Activated B cell treated with CpG ODN at 0.5 μM for 24 hours (primary cell): Measurements from ENCODE around the gene CPNE4. TPM values are rescaled to one million over a fixed set of nuclear protein-coding genes. Genes with fewer than 3 reads are reported as not detected.

Experiments
- ATAC-seq: fragments of 200-7000 bp; cut with Tn5 transposase; one replicate; pipeline ENCODE4 v1.10.0; 2021; ENCODE audit warnings: low read depth, mild to moderate bottlenecking, moderate library complexity
- CTCF ChIA-PET: fragments of 350-600 bp; sonication (Branson Sonifier 250); formaldehyde crosslinking; loops from one replicate; lab custom pipeline; 2021; ENCODE audit warnings: antibody characterized with exemption; lab: Charles Lee
- POLR2A ChIA-PET: fragments of 350-600 bp; sonication (Branson Sonifier 250); formaldehyde crosslinking; loops from one replicate; lab custom pipeline; 2021; ENCODE audit warnings: antibody characterized with exemption; lab: Charles Lee
- DNase-seq: peaks from one replicate; pipeline ENCODE4 v3.0.0; 2022
- H3K27ac Mint-ChIP-seq: one replicate; pipeline ENCODE4 v1.8.0; 2020; ENCODE audit warnings: mixed read lengths
- H3K27me3 Mint-ChIP-seq: one replicate; pipeline ENCODE4 v1.8.0; 2021; ENCODE audit warnings: mixed read lengths
- H3K36me3 Mint-ChIP-seq: one replicate; pipeline ENCODE4 v1.8.0; 2021; ENCODE audit warnings: low read depth, mixed read lengths
- H3K4me1 Mint-ChIP-seq: one replicate; pipeline ENCODE4 v1.8.0; 2021; ENCODE audit warnings: mixed read lengths
- H3K4me3 Mint-ChIP-seq: one replicate; pipeline ENCODE4 v1.8.0; 2020; ENCODE audit warnings: mild to moderate bottlenecking, mixed read lengths
- H3K9me3 Mint-ChIP-seq: one replicate; pipeline ENCODE4 v1.8.0; 2020; ENCODE audit warnings: mixed read lengths
- intact Hi-C: fragments of 100-400 bp; cut with micrococcal nuclease; formaldehyde crosslinking; loops from one replicate; pipeline ENCODE4 v1.15.1; 2024
- total RNA-seq: library from RNA; stranded (reverse); gene quantifications from 2 replicates; pipeline ENCODE4 v1.2.3, GENCODE V29; 2022
- TF ChIP-seq, protein P1 (sequence below): fragments of 200-600 bp; IDR thresholded peaks from one replicate; pipeline ENCODE4 v1.8.0; 2022; ENCODE audit warnings: antibody characterized with exemption, mild to moderate bottlenecking

Gene CPNE4
- total RNA-seq, 1 donor from 2014 or later = not detected

DNA sequence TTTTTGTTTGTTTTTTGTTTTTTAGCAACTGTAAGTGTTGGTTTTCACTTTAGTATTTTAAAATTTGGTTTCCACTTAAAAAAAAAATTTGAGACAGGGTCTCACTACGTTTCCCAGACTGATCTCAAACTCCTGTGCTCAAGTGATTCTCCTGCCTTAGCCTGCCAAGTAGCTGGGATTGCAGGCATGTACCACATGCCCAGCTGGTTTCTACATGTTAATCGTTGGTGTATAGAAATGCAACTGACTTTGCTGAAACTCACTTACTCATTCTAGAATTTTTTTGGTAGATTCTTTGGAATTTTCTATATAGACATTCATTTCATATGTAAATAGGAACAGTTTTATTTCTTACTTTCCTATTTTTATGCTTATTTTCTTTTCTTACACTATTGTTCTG is 287.3 kb downstream of the CPNE4 start:
- POLR2A ChIA-PET = no interaction called here
- no peaks in the 10 kb centered on the region for H3K4me1 Mint-ChIP-seq
- TF ChIP-seq, protein P1, sequence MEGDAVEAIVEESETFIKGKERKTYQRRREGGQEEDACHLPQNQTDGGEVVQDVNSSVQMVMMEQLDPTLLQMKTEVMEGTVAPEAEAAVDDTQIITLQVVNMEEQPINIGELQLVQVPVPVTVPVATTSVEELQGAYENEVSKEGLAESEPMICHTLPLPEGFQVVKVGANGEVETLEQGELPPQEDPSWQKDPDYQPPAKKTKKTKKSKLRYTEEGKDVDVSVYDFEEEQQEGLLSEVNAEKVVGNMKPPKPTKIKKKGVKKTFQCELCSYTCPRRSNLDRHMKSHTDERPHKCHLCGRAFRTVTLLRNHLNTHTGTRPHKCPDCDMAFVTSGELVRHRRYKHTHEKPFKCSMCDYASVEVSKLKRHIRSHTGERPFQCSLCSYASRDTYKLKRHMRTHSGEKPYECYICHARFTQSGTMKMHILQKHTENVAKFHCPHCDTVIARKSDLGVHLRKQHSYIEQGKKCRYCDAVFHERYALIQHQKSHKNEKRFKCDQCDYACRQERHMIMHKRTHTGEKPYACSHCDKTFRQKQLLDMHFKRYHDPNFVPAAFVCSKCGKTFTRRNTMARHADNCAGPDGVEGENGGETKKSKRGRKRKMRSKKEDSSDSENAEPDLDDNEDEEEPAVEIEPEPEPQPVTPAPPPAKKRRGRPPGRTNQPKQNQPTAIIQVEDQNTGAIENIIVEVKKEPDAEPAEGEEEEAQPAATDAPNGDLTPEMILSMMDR = no peak
- H3K36me3 Mint-ChIP-seq = no peaks in the 10 kb centered on the region
- CTCF ChIA-PET = no interaction called here
- H3K9me3 Mint-ChIP-seq = peaks cover 4% of the 10 kb centered on the region
- H3K4me3 Mint-ChIP-seq = no peak overlapping the region
- no peak overlapping the region for H3K27ac Mint-ChIP-seq
- DNase-seq = no peak
- intact Hi-C loops = no loop called here
- peaks cover 6% of the 10 kb centered on the region for H3K27me3 Mint-ChIP-seq
- no peak for ATAC-seq

DNA sequence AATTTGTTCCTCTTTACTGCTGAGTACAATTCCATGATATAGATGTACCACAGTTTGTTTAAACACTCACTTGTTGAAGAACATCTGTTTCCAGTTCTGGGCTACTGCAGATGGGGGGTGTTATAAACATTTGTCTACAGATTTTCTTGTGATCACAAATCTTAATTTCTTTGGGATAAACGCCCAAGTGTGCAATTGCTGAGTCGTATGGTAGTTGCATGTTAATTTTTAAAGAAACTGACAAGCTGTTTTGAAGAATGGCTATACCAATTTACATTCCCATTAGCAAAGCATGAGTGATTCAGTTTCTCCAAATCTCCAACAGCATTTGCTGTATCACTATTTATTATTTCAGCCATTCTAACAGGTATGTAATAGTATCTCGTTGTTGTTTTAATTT is 290.0 kb downstream of the CPNE4 start:
- Mint-ChIP-seq H3K9me3 (peaks cover 4% of the 10 kb centered on the region), H3K4me1 (no peaks in the 10 kb centered on the region), H3K27me3 (peaks cover 3% of the 10 kb centered on the region), H3K36me3 (no peaks in the 10 kb centered on the region), H3K4me3 (no peak overlapping the region), H3K27ac (no peak overlapping the region)
- TF ChIP-seq, protein P1 = no peak
- ChIA-PET CTCF (no interaction called here), POLR2A (no interaction called here)
- ATAC-seq = no peak
- intact Hi-C loops = no loop called here
- DNase-seq = no peak

DNA sequence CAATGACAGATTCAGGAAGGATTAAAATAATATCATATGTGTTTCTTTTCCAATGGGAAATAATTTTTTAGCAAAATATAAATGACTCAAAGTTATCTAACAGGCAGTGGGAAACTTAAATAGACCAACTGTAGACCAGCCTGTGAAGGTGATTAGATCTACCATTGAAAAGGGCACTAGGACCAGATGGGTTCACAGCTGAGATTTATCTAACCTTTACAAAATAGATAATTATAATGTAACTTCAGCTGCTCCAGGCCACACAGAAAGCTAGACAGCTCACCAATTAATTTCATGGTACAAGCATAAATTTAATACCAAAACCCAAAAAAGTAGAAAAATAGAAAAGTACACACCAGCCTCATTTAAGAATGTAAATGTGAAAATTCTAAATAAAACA is 291.7 kb downstream of the CPNE4 start:
- no peaks in the 10 kb centered on the region for H3K27me3 Mint-ChIP-seq
- H3K36me3 Mint-ChIP-seq = no peaks in the 10 kb centered on the region
- H3K9me3 Mint-ChIP-seq = peaks cover 4% of the 10 kb centered on the region
- ChIA-PET POLR2A (no interaction called here), CTCF (no interaction called here)
- TF ChIP-seq, protein P1 = no peak
- no peaks in the 10 kb centered on the region for H3K4me1 Mint-ChIP-seq
- H3K27ac Mint-ChIP-seq = no peak overlapping the region
- H3K4me3 Mint-ChIP-seq = no peak overlapping the region
- intact Hi-C loops = no loop called here
- DNase-seq (no peak), ATAC-seq (no peak)

DNA sequence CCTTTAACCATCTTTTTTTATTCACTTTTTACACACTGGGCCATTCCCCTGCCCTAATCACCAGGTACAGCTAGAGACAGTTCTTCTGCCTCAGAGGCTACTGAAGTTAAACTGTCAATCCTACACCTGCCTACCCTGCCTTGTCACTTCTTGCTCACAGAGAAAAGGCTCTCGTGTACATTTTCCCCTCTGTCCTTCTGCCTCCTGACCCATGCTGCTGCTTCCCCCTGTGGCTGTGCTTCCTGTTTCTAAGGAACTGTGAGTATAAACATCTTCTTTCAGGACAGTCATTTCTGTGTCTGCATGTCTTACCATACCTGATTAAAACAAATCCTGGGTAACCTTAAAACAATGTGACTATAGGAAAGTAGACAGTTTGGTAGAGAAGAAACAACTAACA is 295.6 kb downstream of the CPNE4 start:
- Mint-ChIP-seq H3K27me3 (no peaks in the 10 kb centered on the region), H3K9me3 (no peaks in the 10 kb centered on the region), H3K36me3 (no peaks in the 10 kb centered on the region), H3K4me3 (no peak overlapping the region), H3K27ac (no peak overlapping the region), H3K4me1 (no peaks in the 10 kb centered on the region)
- ChIA-PET POLR2A (no interaction called here), CTCF (no interaction called here)
- TF ChIP-seq, protein P1 = no peak
- DNase-seq (no peak), ATAC-seq (no peak)
- intact Hi-C loops = no loop called here

GRCh38 chr3:131738095-131738494 is 296.7 kb downstream of the CPNE4 start:
- Mint-ChIP-seq H3K27ac (no peak overlapping the region), H3K27me3 (no peaks in the 10 kb centered on the region), H3K4me1 (no peaks in the 10 kb centered on the region), H3K9me3 (no peaks in the 10 kb centered on the region), H3K36me3 (no peaks in the 10 kb centered on the region), H3K4me3 (no peak overlapping the region)
- CTCF ChIA-PET = no interaction called here
- intact Hi-C loops = no loop called here
- TF ChIP-seq, protein P1 = no peak
- ATAC-seq (no peak), DNase-seq (no peak)
- POLR2A ChIA-PET = no interaction called here
